Measurements from ENCODE around the gene PRKCQ.

GRCh38 chr10:6603142-6604125, 23.4 kb upstream of the PRKCQ start:
- TF ChIP-seq, protein P1, sequence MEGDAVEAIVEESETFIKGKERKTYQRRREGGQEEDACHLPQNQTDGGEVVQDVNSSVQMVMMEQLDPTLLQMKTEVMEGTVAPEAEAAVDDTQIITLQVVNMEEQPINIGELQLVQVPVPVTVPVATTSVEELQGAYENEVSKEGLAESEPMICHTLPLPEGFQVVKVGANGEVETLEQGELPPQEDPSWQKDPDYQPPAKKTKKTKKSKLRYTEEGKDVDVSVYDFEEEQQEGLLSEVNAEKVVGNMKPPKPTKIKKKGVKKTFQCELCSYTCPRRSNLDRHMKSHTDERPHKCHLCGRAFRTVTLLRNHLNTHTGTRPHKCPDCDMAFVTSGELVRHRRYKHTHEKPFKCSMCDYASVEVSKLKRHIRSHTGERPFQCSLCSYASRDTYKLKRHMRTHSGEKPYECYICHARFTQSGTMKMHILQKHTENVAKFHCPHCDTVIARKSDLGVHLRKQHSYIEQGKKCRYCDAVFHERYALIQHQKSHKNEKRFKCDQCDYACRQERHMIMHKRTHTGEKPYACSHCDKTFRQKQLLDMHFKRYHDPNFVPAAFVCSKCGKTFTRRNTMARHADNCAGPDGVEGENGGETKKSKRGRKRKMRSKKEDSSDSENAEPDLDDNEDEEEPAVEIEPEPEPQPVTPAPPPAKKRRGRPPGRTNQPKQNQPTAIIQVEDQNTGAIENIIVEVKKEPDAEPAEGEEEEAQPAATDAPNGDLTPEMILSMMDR (IDR thresholded peaks at IDR 0.05): no peak
- TF ChIP-seq POLR2A (IDR thresholded peaks at IDR 0.05): no peak

Measured in body of pancreas (tissue), 4 donors.